HG03103 (cell line): ENCODE measurements around the gene LAG3.

Source experiments
- ATAC-seq: cut with Tn5 transposase; IDR thresholded peaks from one replicate; pipeline ENCODE4 v1.9.1; 2021; ENCODE audit warnings: low read depth; ENCODE audit not compliant: unreplicated experiment

The LAG3 gene

GRCh38 chr12:6821591-6822425 lies 49.5 kb downstream of the LAG3 start, which contains the start of gene GPR162:
GPR162 (plus strand) TSS chr12:6821821; CDS start chr12:6823899, 2,078 bp downstream.
- no peak for ATAC-seq

DNA sequence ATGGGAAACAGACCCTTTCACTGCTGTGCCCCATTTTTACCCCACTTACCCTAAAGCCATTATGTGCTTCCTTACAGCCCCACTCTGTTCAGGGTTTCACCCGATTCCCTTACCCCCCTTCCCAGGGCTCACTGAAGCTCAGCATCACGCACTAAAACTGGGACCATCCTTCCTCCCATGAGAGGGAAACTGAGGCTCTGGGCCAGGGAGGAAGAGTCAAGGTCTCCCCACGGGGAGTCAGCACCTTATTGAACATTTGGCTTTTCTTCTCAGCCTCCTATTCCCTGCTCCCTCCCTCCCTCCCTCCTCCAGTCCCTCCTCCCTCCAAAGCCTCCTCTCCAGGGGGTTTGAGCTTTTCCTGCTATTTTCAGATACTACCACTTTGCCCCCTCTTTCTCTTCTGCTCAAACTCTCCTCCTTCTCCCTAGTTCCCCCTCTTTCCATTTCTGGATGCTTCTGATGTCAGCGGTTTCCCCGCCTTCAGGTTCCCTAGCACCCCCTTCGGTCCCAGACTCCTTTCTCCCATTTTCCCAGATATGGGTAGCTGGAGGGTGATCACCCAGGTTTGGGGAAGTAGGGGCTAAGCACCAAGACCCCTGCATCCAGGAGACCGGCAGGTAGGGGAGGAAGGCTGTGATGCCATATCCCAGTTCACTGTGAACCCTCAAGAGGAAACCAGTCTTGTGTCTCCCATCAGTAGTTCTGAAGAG lies 50.3 kb downstream of the LAG3 start:
- ATAC-seq, result no peak

DNA sequence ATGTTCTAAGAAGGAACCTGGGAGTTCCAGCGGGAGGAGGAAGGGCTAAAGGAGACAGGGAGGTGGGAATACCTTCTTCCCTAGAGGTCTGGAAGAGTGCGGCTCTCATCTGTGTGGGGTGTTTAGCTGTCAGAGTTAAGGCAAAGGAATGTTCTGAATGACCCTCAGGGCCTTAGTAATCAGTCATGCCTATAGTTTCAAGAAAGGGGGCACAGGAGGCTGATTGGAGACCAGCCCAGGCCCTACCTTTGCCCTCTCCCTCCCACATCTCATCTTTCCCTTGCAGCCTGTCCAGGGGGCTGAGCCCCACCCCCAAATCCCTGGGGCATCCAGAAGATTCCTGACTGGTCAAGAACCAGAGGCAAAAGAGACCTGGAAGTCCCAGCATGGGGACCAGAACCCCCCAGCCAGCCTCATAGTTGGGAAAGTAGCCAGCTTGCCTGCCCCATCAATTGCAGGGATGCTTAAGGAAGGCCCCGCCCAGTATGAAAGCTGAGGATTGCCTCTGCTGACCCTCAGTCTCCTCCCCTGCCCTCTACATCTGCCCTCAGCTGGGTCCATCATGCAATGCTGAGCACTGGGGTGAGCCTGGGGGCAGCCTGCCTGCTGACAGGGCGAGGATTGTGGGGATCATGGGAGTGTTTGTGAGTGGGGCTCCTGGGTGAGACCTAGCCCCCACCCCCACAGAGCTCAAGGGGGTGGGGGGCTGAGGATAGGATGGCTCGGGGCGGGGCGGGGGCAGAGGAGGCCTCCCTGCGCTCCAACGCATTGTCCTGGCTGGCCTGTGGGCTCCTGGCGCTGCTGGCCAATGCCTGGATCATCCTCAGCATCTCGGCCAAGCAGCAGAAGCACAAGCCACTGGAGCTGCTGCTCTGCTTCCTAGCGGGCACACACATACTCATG lies 51.1 kb downstream of the LAG3 start:
- ATAC-seq, result no peak

- ATAC-seq, result no peak
Observed at GRCh38 chr12:6824085-6824775, 51.9 kb downstream of the LAG3 start.

GRCh38 chr12:6824901-6825381 lies 52.6 kb downstream of the LAG3 start:
- ATAC-seq, result no peak

- no peak for ATAC-seq
Observed at GRCh38 chr12:6825398-6826124, 53.2 kb downstream of the LAG3 start.

DNA sequence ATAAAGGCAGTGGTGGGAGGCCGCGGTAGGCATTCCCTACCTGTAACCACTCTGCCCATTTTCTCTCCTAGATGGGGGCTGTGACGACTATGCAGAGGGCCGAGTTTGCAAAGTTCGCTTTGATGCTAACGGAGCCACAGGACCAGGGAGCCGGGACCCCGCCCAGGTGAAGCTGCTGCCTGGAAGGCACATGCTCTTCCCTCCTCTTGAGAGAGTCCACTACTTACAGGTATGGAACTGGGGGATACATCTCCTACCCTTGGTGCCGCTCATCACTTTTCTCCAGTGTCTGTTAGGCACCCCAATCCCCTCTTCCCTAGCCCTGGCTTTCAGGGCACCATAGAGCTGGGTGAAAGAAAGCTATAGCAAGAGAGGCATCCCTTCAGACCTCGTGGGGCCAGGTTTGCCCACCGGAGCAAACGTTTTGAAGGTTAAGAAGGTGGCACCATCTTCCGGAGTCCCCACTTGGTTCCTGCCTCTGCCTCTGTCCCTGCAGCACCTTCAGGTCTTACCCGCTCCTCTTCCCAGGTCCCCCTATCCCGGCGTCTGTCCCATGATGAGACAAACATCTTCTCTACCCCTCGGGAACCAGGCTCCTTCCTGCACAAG lies 53.9 kb downstream of the LAG3 start:
- no peak for ATAC-seq

- no peak for ATAC-seq
Observed at GRCh38 chr12:6826734-6827436, 54.6 kb downstream of the LAG3 start.

- ATAC-seq, result no peak
Observed at GRCh38 chr12:6827437-6827911, 55.2 kb downstream of the LAG3 start.
